Jurkat, Clone E6-1 (cell line): ENCODE results near the gene FAM174C.
"Not testable (repeated sequence)": the region's sequence is repeated elsewhere in the genome, so short reads cannot be mapped to it uniquely, and the experiment has no call there.

Experiments used
- DNase-seq: peaks from one replicate; pipeline ENCODE4 v3.0.0-alpha.2; 2011; ENCODE audit warnings: low read depth, low spot score
- H3K4me3 ChIP-seq: 2 replicates; pipeline ENCODE4 v1.5.1; 2011; ENCODE audit warnings: mild to moderate bottlenecking, low read length, control low read depth, moderate library complexity

Gene FAM174C

GRCh38 chr19:1307755-1308303 is 32.5 kb downstream of the FAM174C start:
- no peak overlapping the region for H3K4me3 ChIP-seq
- DNase-seq, result no peak

GRCh38 chr19:1308718-1309117 is 33.4 kb downstream of the FAM174C start:
- no peak for DNase-seq
- no peak overlapping the region for H3K4me3 ChIP-seq

GRCh38 chr19:1309977-1310852 is 34.9 kb downstream of the FAM174C start:
- H3K4me3 ChIP-seq, result no peak overlapping the region
- no peak for DNase-seq

GRCh38 chr19:1310853-1311180 is 35.5 kb downstream of the FAM174C start:
- no peak overlapping the region for H3K4me3 ChIP-seq
- no peak for DNase-seq

GRCh38 chr19:1311543-1312091 is 36.3 kb downstream of the FAM174C start:
- no peak overlapping the region for H3K4me3 ChIP-seq
- no peak for DNase-seq

- H3K4me3 ChIP-seq, result no peak overlapping the region
- DNase-seq, result no peak
Observed at GRCh38 chr19:1312767-1313694, 37.7 kb downstream of the FAM174C start.

GRCh38 chr19:1313695-1314613 is 38.6 kb downstream of the FAM174C start:
- no peak for DNase-seq
- H3K4me3 ChIP-seq, result no peak overlapping the region

- no peak overlapping the region for H3K4me3 ChIP-seq
- no peak for DNase-seq
Observed at GRCh38 chr19:1315470-1316166, 40.3 kb downstream of the FAM174C start.

GRCh38 chr19:1316466-1316865 is 41.1 kb downstream of the FAM174C start:
- DNase-seq, result no peak
- H3K4me3 ChIP-seq, result no peak overlapping the region

- H3K4me3 ChIP-seq, result no peak overlapping the region
- DNase-seq, result no peak
Observed at GRCh38 chr19:1317274-1318003, 42.1 kb downstream of the FAM174C start.

GRCh38 chr19:1318678-1319471 is 43.5 kb downstream of the FAM174C start:
- no peak overlapping the region for H3K4me3 ChIP-seq
- no peak for DNase-seq

- H3K4me3 ChIP-seq, DNase-seq: not testable (repeated sequence)
Observed at GRCh38 chr19:1320282-1320650, 44.9 kb downstream of the FAM174C start.

GRCh38 chr19:1321539-1321938 is 46.2 kb downstream of the FAM174C start:
- no peak for DNase-seq
- no peak overlapping the region for H3K4me3 ChIP-seq

GRCh38 chr19:1322198-1322981 is 47.1 kb downstream of the FAM174C start:
- H3K4me3 ChIP-seq, result no peak overlapping the region
- no peak for DNase-seq

- H3K4me3 ChIP-seq, result no peak overlapping the region
Observed at GRCh38 chr19:1324249-1324805, 49.0 kb downstream of the FAM174C start.

More at GRCh38 chr19:1324249-1324805, 49.0 kb downstream of the FAM174C start:
- no peak for DNase-seq
